Neuronal stem cell (in vitro differentiated cells): ENCODE results near the gene IGDCC3. TPM values are rescaled to one million over a fixed set of nuclear protein-coding genes. Genes with fewer than 3 reads are reported as not detected.

Experiments used
- small RNA-seq: library from polyadenylated mRNA; stranded (forward); fragments of <200 nt; extraction: miRNeasy Mini kit (QIAGEN cat#:217004); gene quantifications from one replicate; pipeline ENCODE3, GENCODE V24; 2013; ENCODE audit not compliant: insufficient read depth

Gene IGDCC3

Small RNA genes lying within 50 kb of the gene (small RNA-seq; reads per million reads assigned to genes)
- gene RNU5A-1: 3,941 reads per million, percentile 99 among the genes with 10 or more reads in this experiment
- gene RNU5B-1: 538 reads per million, percentile 98 among the genes with 10 or more reads in this experiment
- gene SNORA24B: not detected
